ENCODE results near the gene SELENOP. TPM values are rescaled to one million over a fixed set of nuclear protein-coding genes. Genes with fewer than 3 reads are reported as not detected.

Gene SELENOP
- total and polyA plus RNA-seq, 2 of the 8 experiments (the other 6 are each of a cell fraction or from before 2014, with no cell fraction given), result 5.5 to 19.4 TPM

DNA sequence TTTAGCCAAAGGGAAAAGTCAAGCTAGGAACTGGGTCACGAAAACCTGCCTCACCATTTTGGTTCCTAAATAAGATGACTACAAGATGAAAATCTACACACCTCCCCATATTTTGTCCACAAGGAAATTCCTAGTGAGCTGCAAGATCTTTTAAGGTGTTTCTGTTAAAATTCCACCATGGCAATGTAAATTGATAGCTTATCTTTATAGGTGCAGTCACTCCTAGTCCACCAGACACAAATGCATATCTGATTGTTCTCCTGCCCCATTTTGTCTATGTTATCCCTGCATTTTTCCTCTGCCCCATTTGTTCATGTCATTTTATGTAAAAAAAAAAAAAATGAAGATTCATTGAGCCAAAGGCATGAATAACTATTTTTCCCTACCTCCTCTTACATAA, 41.1 kb upstream of the SELENOP start:
- no peak overlapping the region for H2BK20ac ChIP-seq (ENCODE audit: low read length)
- no peak overlapping the region for H2BK120ac ChIP-seq (replicated peaks; ENCODE audit: low read depth, low read length)
- no peak overlapping the region for H2AK5ac ChIP-seq (ENCODE audit: low read depth, low read length)
- no peaks in the 10 kb centered on the region for H3K79me2 ChIP-seq (ENCODE audit: control insufficient read depth in 1 of 2, insufficient read depth in 2 of 2, low read length in 2 of 2)
- no peaks in the 10 kb centered on the region for H3K79me1 ChIP-seq (ENCODE audit: low read depth, low read length)
- 87% methylated on average over 1 of the region's 1 CpG; no CpG with 5 or more reads in 1 of the 2 experiments for whole genome bisulfite sequencing, 2 experiments (ENCODE audit: extremely low coverage in 1 of 2, insufficient coverage in 1 of 2, insufficient read length in 1 of 2, insufficient replicate concordance in 2 of 2, low coverage in 1 of 2, low lambda C conversion rate in 2 of 2, missing lambda C conversion rate in 1 of 2)
- H3K27ac ChIP-seq (ENCODE audit: low read depth, low read length), result no peak overlapping the region
- no peak for FAIRE-seq
- DNase-seq (ENCODE audit: low read depth in 1 of 2, low spot score in 2 of 2), result no peak
- H3K27me3 ChIP-seq (replicated peaks in 1 of 4; ENCODE audit: control insufficient read depth in 3 of 4, extremely low read depth in 1 of 4, insufficient read depth in 3 of 4, low read length in 3 of 4), result no peaks in the 10 kb centered on the region
- POLR2A ChIA-PET (ENCODE audit: partially characterized antibody), result no interaction called here
- H3K14ac ChIP-seq (ENCODE audit: insufficient read length), result no peak overlapping the region
- no peak overlapping the region for H4K8ac ChIP-seq (ENCODE audit: extremely low read depth, insufficient read depth, low read length)
- H3K56ac ChIP-seq (replicated peaks; ENCODE audit: insufficient read length, low read depth, low read length), result no peak overlapping the region
- H3K23ac ChIP-seq (ENCODE audit: insufficient read length), result no peak overlapping the region
- no peak overlapping the region for H2AFZ ChIP-seq (ENCODE audit: low read length)
- H3K9me3 ChIP-seq (ENCODE audit: insufficient read depth in 2 of 2, low read depth in 1 of 2, low read length in 1 of 2), result no peaks in the 10 kb centered on the region
- CTCF ChIA-PET (ENCODE audit: partially characterized antibody), result interaction anchor here (0.9 kb wide), 1 partner anchor 12 kb away, joined by 3 read pairs; no protein-coding TSS in a partner anchor
- no peak overlapping the region for H3K9ac ChIP-seq (replicated peaks in 1 of 4; ENCODE audit: extremely low read depth in 1 of 4, low read depth in 3 of 4, low read length in 3 of 4)
- no peaks in the 10 kb centered on the region for H3K4me1 ChIP-seq (replicated peaks in 1 of 4; ENCODE audit: control insufficient read depth in 3 of 4, insufficient read depth in 4 of 4, low read length in 3 of 4)
- H4K5ac ChIP-seq (ENCODE audit: insufficient read length, low read depth, low read length), result no peak overlapping the region
- H3K23me2 ChIP-seq (ENCODE audit: low read depth, low read length), result no peaks in the 10 kb centered on the region
- H4K91ac ChIP-seq (replicated peaks; ENCODE audit: insufficient read length, low read length), result no peak overlapping the region
- no peak overlapping the region for H3K4me3 ChIP-seq (ENCODE audit: extremely low read depth in 1 of 4, insufficient read depth in 2 of 4, low read depth in 3 of 4, low read length in 4 of 4)
- H3K4me2 ChIP-seq (ENCODE audit: insufficient read depth in 1 of 2, low read depth in 2 of 2, low read length in 2 of 2), result no peak overlapping the region
- no peaks in the 10 kb centered on the region for H3K36me3 ChIP-seq (ENCODE audit: control insufficient read depth in 2 of 4, insufficient read depth in 4 of 4, low read length in 3 of 4)
- no peak overlapping the region for H2BK5ac ChIP-seq (ENCODE audit: low read depth, low read length)
- H2BK12ac ChIP-seq (ENCODE audit: low read depth, low read length), result no peak overlapping the region
- H4K20me1 ChIP-seq (replicated peaks in 1 of 2; ENCODE audit: control insufficient read depth in 1 of 2, insufficient read depth in 2 of 2, low read length in 2 of 2), result no peaks in the 10 kb centered on the region
- H2BK15ac ChIP-seq (ENCODE audit: low read length), result no peak overlapping the region
- H3K18ac ChIP-seq (ENCODE audit: extremely low read depth, low read length), result no peak overlapping the region
- H3K4ac ChIP-seq (replicated peaks; ENCODE audit: insufficient read length, low read depth, low read length), result no peak overlapping the region
- TF ChIP-seq CREB1 (IDR thresholded peaks at IDR 0.05), result no peak
- TF ChIP-seq SIX5 (IDR thresholded peaks at IDR 0.05; ENCODE audit: low read depth, low read length), result no peak
- TF ChIP-seq, protein P1, sequence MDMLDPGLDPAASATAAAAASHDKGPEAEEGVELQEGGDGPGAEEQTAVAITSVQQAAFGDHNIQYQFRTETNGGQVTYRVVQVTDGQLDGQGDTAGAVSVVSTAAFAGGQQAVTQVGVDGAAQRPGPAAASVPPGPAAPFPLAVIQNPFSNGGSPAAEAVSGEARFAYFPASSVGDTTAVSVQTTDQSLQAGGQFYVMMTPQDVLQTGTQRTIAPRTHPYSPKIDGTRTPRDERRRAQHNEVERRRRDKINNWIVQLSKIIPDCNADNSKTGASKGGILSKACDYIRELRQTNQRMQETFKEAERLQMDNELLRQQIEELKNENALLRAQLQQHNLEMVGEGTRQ (IDR thresholded peaks at IDR 0.05; ENCODE audit: low read length), result no peak
- TF ChIP-seq SIRT6 (IDR thresholded peaks at IDR 0.05; ENCODE audit: low read length), result no peak
- TF ChIP-seq CHD2 (IDR thresholded peaks at IDR 0.05; ENCODE audit: low read length), result no peak
- TF ChIP-seq SUZ12 (IDR thresholded peaks at IDR 0.05; ENCODE audit: low read length), result no peak
- no peak for TF ChIP-seq BACH1 (IDR thresholded peaks at IDR 0.05; ENCODE audit: low read length)
- TF ChIP-seq GTF2F1 (IDR thresholded peaks at IDR 0.05; ENCODE audit: borderline replicate concordance, low read depth, low read length), result no peak
- no peak for TF ChIP-seq EZH2 (IDR thresholded peaks at IDR 0.05; ENCODE audit: low read depth, low read length, severe bottlenecking)
- TF ChIP-seq, protein P2, sequence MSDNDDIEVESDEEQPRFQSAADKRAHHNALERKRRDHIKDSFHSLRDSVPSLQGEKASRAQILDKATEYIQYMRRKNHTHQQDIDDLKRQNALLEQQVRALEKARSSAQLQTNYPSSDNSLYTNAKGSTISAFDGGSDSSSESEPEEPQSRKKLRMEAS (IDR thresholded peaks at IDR 0.05), result no peak
- TF ChIP-seq SP4 (IDR thresholded peaks at IDR 0.05; ENCODE audit: low read length), result no peak
- TF ChIP-seq TEAD4 (IDR thresholded peaks at IDR 0.05; ENCODE audit: low read depth, low read length), result no peak
- no peak for TF ChIP-seq CTBP2 (IDR thresholded peaks at IDR 0.05; ENCODE audit: borderline replicate concordance, insufficient read depth, insufficient read length, low read length)
- TF ChIP-seq FOSL1 (IDR thresholded peaks at IDR 0.05; ENCODE audit: insufficient read depth, low read depth, low read length), result no peak
- no peak for TF ChIP-seq SAP30 (IDR thresholded peaks at IDR 0.05; ENCODE audit: insufficient read depth, insufficient replicate concordance, low read length)
